ENCODE measurements around the gene MOB3C. TPM values are rescaled to one million over a fixed set of nuclear protein-coding genes. Genes with fewer than 3 reads are reported as not detected.

MOB3C gene
- polyA plus RNA-seq, 1 donor from 2014 or later, result 0.41 TPM

- Histone ChIP-seq H3K27me3 (ENCODE audit: insufficient read depth, low read depth, low read length) (no peaks in the 10 kb centered on the region), H3K36me3 (ENCODE audit: insufficient read depth, low read length) (peaks cover 8% of the 10 kb centered on the region), H3K27ac (ENCODE audit: low read length) (no peak overlapping the region), H3K79me2 (replicated peaks; ENCODE audit: insufficient read depth, low read length) (no peaks in the 10 kb centered on the region), H3K9me2 (ENCODE audit: insufficient read depth, low read length) (no peaks in the 10 kb centered on the region), H4K20me1 (ENCODE audit: insufficient read depth) (no peaks in the 10 kb centered on the region), H3F3A (ENCODE audit: insufficient read depth, low read length, poor library complexity, severe bottlenecking) (no peaks in the 10 kb centered on the region), H3K4me2 (ENCODE audit: low read length) (no peak overlapping the region), H3K9ac (ENCODE audit: low read length) (no peak overlapping the region), H3K4me3 (ENCODE audit: low read length) (no peak overlapping the region), H3K9me3 (ENCODE audit: low read length) (no peaks in the 10 kb centered on the region), H2AFZ (ENCODE audit: low read depth, low read length) (no peak overlapping the region)
- TF ChIP-seq TAF1 (IDR thresholded peaks at IDR 0.05; ENCODE audit: low read depth), result no peak
- no peak for TF ChIP-seq POLR2AphosphoS5 (IDR thresholded peaks at IDR 0.05)
- TF ChIP-seq MXI1 (conservative IDR thresholded peaks at IDR 0.05; ENCODE audit: poor library complexity, severe bottlenecking), result no peak
Observed at GRCh38 chr1:46639547-46639946, 22.9 kb upstream of the MOB3C start.

- Histone ChIP-seq H3K36me3 (ENCODE audit: insufficient read depth, low read length) (peaks cover 8% of the 10 kb centered on the region), H3K4me3 (ENCODE audit: low read length) (no peak overlapping the region), H3K27ac (ENCODE audit: low read length) (no peak overlapping the region), H2AFZ (ENCODE audit: low read depth, low read length) (no peak overlapping the region), H3K9ac (ENCODE audit: low read length) (no peak overlapping the region), H3K9me2 (ENCODE audit: insufficient read depth, low read length) (no peaks in the 10 kb centered on the region), H3K4me2 (ENCODE audit: low read length) (no peak overlapping the region), H3F3A (ENCODE audit: insufficient read depth, low read length, poor library complexity, severe bottlenecking) (no peaks in the 10 kb centered on the region), H3K79me2 (replicated peaks; ENCODE audit: insufficient read depth, low read length) (no peaks in the 10 kb centered on the region), H3K9me3 (ENCODE audit: low read length) (no peaks in the 10 kb centered on the region), H3K27me3 (ENCODE audit: insufficient read depth, low read depth, low read length) (no peaks in the 10 kb centered on the region), H4K20me1 (ENCODE audit: insufficient read depth) (no peaks in the 10 kb centered on the region)
- TF ChIP-seq RAD21 (conservative IDR thresholded peaks at IDR 0.05) (no peak), MXI1 (conservative IDR thresholded peaks at IDR 0.05; ENCODE audit: poor library complexity, severe bottlenecking) (no peak), CTCF (IDR thresholded peaks at IDR 0.05; ENCODE audit: poor library complexity, severe bottlenecking) (no peak), EP300 (conservative IDR thresholded peaks at IDR 0.05; ENCODE audit: poor library complexity, severe bottlenecking) (no peak), TAF1 (IDR thresholded peaks at IDR 0.05; ENCODE audit: low read depth) (no peak), SMC3 (conservative IDR thresholded peaks at IDR 0.05; ENCODE audit: poor library complexity) (no peak), REST (IDR thresholded peaks at IDR 0.05; ENCODE audit: borderline replicate concordance) (no peak), POLR2AphosphoS5 (IDR thresholded peaks at IDR 0.05) (no peak), EZH2 (IDR thresholded peaks at IDR 0.05; ENCODE audit: borderline replicate concordance, insufficient read depth, low read length, poor library complexity, severe bottlenecking) (no peak)
Observed at GRCh38 chr1:46638921-46639320, 22.3 kb upstream of the MOB3C start.

Data from neural cell (in vitro differentiated cells).